Measurements from ENCODE around the gene DPYD. TPM values are rescaled to one million over a fixed set of nuclear protein-coding genes. Genes with fewer than 3 reads are reported as not detected.

DPYD gene
- total RNA-seq, 1 donor from 2014 or later: 9.2 TPM

- H3K9me3 ChIP-seq (replicated peaks): no peaks in the 10 kb centered on the region
- H3K27me3 ChIP-seq (ENCODE audit: low read depth): no peaks in the 10 kb centered on the region
- no peaks in the 10 kb centered on the region for H3K36me3 ChIP-seq
- no peak overlapping the region for H3K27ac ChIP-seq (replicated peaks)
- no peak for TF ChIP-seq CTCF (IDR thresholded peaks at IDR 0.05; ENCODE audit: borderline replicate concordance)
- H3K4me1 ChIP-seq: no peaks in the 10 kb centered on the region
- no peak overlapping the region for H3K4me3 ChIP-seq
- DNase-seq: no peak
- intact Hi-C loops (cut with micrococcal nuclease): no loop called here
Measured at GRCh38 chr1:97538113-97538512, 382.7 kb downstream of the DPYD start.

- H3K4me3 ChIP-seq: no peak overlapping the region
- no peaks in the 10 kb centered on the region for H3K36me3 ChIP-seq
- no peak for DNase-seq
- no peak overlapping the region for H3K27ac ChIP-seq (replicated peaks)
- H3K27me3 ChIP-seq (ENCODE audit: low read depth): no peaks in the 10 kb centered on the region
- no peaks in the 10 kb centered on the region for H3K9me3 ChIP-seq (replicated peaks)
- no peak for TF ChIP-seq CTCF (IDR thresholded peaks at IDR 0.05; ENCODE audit: borderline replicate concordance)
- intact Hi-C loops (cut with micrococcal nuclease): no loop called here
- no peaks in the 10 kb centered on the region for H3K4me1 ChIP-seq
Measured at GRCh38 chr1:97533358-97533757, 387.5 kb downstream of the DPYD start.

GRCh38 chr1:97529600-97529999, 391.2 kb downstream of the DPYD start:
- TF ChIP-seq CTCF (IDR thresholded peaks at IDR 0.05; ENCODE audit: borderline replicate concordance): no peak
- Histone ChIP-seq H3K27me3 (ENCODE audit: low read depth) (no peaks in the 10 kb centered on the region), H3K27ac (replicated peaks) (no peak overlapping the region), H3K9me3 (replicated peaks) (no peaks in the 10 kb centered on the region), H3K4me1 (no peaks in the 10 kb centered on the region), H3K36me3 (no peaks in the 10 kb centered on the region), H3K4me3 (no peak overlapping the region)
- intact Hi-C loops (cut with micrococcal nuclease): no loop called here
- DNase-seq: no peak

GRCh38 chr1:97524211-97524610, 396.6 kb downstream of the DPYD start:
- Histone ChIP-seq H3K4me1 (no peaks in the 10 kb centered on the region), H3K27ac (replicated peaks) (no peak overlapping the region), H3K4me3 (no peak overlapping the region), H3K27me3 (ENCODE audit: low read depth) (no peaks in the 10 kb centered on the region), H3K9me3 (replicated peaks) (peaks cover 13% of the 10 kb centered on the region), H3K36me3 (peaks cover 11% of the 10 kb centered on the region)
- no peak for DNase-seq
- TF ChIP-seq CTCF (IDR thresholded peaks at IDR 0.05; ENCODE audit: borderline replicate concordance): no peak
- intact Hi-C loops (cut with micrococcal nuclease): no loop called here

GRCh38 chr1:97516588-97516987, 404.2 kb downstream of the DPYD start:
- Histone ChIP-seq H3K36me3 (peaks cover 6% of the 10 kb centered on the region), H3K4me1 (no peaks in the 10 kb centered on the region), H3K4me3 (no peak overlapping the region), H3K27me3 (ENCODE audit: low read depth) (no peaks in the 10 kb centered on the region), H3K27ac (replicated peaks) (no peak overlapping the region), H3K9me3 (replicated peaks) (peaks cover 6% of the 10 kb centered on the region)
- no peak for DNase-seq
- intact Hi-C loops (cut with micrococcal nuclease): no loop called here
- no peak for TF ChIP-seq CTCF (IDR thresholded peaks at IDR 0.05; ENCODE audit: borderline replicate concordance)
